HG02885 (cell line): ENCODE data around the gene ITGA1.
"Not testable (repeated sequence)": the region's sequence is repeated elsewhere in the genome, so short reads cannot be mapped to it uniquely, and the experiment has no call there.

Experiments used
- ATAC-seq: cut with Tn5 transposase; IDR thresholded peaks from one replicate; pipeline ENCODE4 v1.9.1; 2021; ENCODE audit warnings: mild to moderate bottlenecking; ENCODE audit not compliant: unreplicated experiment, poor library complexity

Gene ITGA1

GRCh38 chr5:52799983-52800393 lies 12.3 kb downstream of the ITGA1 start:
- peak; percentile 88 for ATAC-seq

DNA sequence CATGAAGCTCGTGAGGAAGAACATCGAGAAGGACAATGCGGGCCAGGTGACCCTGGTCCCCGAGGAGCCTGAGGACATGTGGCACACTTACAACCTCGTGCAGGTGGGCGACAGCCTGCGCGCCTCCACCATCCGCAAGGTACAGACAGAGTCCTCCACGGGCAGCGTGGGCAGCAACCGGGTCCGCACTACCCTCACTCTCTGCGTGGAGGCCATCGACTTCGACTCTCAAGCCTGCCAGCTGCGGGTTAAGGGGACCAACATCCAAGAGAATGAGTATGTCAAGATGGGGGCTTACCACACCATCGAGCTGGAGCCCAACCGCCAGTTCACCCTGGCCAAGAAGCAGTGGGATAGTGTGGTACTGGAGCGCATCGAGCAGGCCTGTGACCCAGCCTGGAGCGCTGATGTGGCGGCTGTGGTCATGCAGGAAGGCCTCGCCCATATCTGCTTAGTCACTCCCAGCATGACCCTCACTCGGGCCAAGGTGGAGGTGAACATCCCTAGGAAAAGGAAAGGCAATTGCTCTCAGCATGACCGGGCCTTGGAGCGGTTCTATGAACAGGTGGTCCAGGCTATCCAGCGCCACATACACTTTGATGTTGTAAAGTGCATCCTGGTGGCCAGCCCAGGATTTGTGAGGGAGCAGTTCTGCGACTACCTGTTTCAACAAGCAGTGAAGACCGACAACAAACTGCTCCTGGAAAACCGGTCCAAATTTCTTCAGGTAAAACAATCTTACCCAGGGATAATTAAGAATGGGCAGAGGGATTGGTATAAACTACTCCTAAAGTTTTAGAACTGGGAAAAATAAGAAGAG lies 12.9 kb downstream of the ITGA1 start:
- peak; percentile 47 for ATAC-seq

- no peak for ATAC-seq
These were observed 13.6 kb downstream of the ITGA1 start for GRCh38 chr5:52801329-52801728.

DNA sequence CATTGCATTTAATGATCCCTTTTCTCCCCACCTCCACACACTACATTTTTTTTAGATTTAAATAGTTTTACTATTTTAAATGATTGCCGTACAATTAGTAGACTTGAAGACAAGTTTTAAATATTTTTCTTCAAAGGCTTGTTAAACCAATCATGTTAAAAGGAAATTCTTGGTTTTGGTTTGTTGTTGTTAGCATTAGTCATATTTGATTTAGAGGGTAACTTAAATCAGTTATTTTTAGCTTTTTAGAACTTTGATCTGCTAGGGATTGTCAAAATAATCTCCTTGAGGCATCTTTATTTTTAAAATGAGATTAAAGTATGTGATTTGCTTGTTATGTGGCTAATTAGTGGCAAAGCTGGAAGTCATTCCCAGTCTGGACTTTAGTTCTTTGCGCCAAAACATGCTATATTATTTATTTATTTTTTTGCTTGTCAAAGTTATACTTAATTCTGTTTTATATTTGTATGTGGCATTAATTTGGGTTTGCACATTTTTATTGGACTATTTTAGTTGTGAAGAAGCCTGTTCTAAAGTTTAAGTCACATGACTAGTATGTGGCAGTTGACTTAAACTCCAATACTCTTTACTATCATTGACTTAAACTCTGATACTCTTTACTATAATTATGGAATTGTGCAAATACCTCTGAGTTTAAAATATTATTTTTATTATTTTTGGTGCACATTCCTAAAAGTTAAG lies 14.7 kb downstream of the ITGA1 start:
- no peak for ATAC-seq

- ATAC-seq = no peak
These were observed 15.2 kb downstream of the ITGA1 start for GRCh38 chr5:52802974-52803336.

GRCh38 chr5:52804387-52804791 lies 16.7 kb downstream of the ITGA1 start:
- ATAC-seq = no peak

DNA sequence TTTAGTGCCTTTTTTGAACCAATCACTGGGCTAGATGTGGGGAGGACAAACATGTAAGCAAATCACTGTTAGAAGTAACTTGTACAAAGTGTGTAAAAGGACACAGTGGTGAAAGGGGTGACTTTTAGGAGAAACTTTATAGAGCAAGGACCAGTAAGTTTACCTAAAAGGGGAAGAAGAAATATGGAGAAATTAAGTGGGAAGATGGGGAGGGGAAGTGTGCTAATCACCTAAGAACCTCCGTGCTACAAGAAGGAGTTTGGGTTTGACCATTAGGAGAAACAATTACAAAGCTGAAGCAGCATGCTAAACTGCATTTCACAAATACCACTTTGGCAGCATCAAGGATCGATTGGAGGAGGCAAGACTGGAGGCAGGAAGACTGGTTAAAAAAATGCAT lies 17.3 kb downstream of the ITGA1 start:
- no peak for ATAC-seq

DNA sequence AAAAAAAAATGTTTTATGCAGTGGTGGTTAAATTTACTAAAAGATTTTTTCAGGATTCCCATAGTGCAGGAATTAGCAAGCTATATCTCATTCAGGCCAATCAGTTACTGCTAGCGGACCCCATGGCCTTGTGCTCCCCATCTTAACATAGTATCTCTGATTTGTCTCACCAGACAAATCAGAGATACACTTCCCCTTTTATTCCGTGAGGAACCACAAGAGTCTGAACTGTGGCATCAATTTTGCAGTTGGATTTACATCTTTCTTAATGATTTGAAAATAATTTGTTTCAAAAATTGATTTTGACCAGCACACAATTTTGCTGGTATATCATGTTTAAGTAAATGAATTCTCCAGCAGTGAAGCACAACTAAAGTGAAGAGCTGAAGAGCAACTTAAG lies 17.9 kb downstream of the ITGA1 start:
- no peak for ATAC-seq

DNA sequence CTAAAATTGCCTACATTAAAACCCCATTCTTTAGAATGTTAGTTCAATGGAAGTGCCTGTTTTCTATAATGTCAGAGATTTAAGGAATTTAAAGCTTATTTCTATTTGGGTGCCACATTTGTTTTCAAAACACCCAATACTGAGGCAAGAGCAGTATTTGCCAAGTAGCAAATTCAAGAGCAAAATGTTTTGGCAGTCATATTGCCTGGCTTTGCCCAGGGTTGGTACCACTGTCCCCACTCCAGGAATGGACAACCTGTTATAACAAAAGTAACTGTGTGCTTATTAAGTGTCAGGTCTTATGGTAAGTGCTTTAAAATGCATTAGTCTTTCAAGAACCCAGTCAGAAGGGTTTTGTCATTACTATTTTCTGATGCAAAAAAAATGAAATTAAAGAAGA lies 19.3 kb downstream of the ITGA1 start:
- ATAC-seq = no peak

GRCh38 chr5:52807723-52808122 lies 20.0 kb downstream of the ITGA1 start:
- no peak for ATAC-seq

GRCh38 chr5:52808316-52808901 lies 20.7 kb downstream of the ITGA1 start:
- no peak for ATAC-seq

DNA sequence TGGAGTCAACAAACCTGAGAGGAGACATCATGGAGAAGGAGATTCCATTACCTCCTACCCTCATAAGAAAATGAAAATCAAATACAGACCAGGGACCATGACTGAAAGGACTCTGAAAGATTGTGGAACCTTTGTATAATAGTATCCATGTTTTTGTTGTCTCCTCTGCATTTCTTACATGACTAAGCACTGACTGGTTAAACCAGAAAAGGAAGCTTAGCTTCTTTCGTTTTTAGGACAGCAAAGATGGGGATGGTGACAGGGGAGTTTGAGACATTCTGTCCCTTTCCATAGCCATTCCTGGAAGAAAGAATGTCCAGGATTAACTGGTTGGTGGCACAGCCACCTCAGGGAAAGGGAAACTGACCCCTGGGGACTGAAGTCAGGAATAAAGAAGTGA lies 22.2 kb downstream of the ITGA1 start:
- ATAC-seq = no peak

- ATAC-seq = no peak
These were observed 22.7 kb downstream of the ITGA1 start for GRCh38 chr5:52810426-52810825.

- ATAC-seq = no peak
These were observed 23.5 kb downstream of the ITGA1 start for GRCh38 chr5:52811067-52811749.

- no peak for ATAC-seq
These were observed 26.8 kb downstream of the ITGA1 start for GRCh38 chr5:52814352-52815148.

GRCh38 chr5:52817818-52818217 lies 30.1 kb downstream of the ITGA1 start:
- no peak for ATAC-seq

DNA sequence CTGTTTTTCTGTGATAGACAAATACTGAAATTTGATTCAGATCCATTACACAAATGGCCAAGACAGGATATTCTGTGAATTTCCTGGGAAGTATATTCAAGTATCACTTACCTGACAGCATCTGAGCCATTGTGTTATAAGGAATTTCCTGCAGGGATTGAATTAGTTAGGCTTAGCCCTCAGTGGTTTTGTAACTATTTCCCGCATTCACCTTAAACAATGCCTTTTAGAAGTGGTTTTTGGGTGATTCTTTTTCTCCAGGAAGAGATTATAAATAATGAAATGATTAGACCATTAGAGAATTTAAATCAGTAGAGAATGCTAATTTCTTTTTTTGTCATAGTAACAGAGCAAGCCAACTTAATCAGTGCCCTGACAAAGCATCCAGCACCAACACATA lies 30.6 kb downstream of the ITGA1 start:
- ATAC-seq = no peak

GRCh38 chr5:52818807-52819206 lies 31.1 kb downstream of the ITGA1 start:
- ATAC-seq = not testable (repeated sequence)

DNA sequence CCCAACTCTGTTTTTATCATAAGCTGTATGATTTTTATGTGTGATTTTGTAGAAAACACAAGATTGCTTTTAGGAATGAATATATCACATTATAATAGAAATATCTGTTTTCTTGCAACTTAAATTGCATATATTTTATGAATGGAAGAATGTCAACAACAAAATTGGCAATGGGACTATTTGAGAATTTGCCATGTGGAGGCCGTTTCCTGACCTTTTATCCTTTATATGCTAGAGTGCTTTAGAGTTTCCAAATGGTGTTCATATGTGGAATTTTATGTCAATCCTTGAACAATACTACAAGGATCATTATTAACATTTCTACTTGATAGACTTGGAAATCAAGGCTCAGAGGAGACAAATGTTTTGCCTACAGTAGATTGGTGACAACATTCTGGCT lies 34.2 kb downstream of the ITGA1 start:
- no peak for ATAC-seq

DNA sequence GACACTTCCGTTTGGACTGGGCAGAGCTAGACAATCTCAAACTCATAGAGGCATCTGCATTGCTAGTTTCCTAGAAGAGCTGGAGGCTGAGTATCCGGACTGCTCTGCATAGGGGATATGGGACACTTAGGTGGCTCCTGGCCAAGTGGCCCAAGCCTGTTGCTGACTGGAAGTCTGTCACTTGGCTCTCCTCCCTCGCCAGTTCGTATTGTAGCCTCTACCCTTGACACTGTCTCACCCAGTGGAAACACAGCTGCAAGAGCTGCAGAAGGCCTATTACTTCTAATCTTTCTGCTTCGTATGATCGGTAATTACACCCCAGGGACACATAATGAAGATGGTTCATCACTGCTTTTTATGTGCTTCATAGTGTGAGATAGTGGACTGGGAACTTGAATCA lies 34.7 kb downstream of the ITGA1 start:
- no peak for ATAC-seq
